ENCODE results near the gene KLHDC4. TPM values are rescaled to one million over a fixed set of nuclear protein-coding genes. Genes with fewer than 3 reads are reported as not detected.

The KLHDC4 gene
- total RNA-seq, 1 experiment from 2014 or later = 50.7 TPM

DNA sequence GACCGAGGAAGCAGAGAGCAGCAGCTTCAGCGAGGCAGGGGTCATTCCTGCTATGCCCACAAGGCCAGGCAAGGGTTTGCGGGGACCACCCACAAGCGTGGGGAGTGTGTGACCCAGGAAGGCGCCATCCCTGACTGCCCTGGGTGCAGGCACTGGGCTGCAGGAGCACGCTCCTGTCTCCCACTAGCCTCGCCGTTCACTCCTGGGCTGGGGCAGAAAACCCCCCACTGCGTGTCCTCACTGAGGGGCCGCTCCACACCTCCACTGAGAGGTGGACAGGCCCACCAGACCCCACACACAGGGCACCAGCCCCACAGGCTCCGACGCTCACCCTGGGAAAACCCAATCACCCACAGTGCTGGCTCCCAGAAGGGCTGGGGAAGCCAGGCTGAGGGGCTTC is 56.1 kb downstream of the KLHDC4 start:
- POLR2A ChIA-PET = no interaction called here
- DNase-seq (ENCODE audit: low read depth, low spot score) = no peak
- Histone ChIP-seq H3K27me3 (ENCODE audit: control insufficient read depth, insufficient read depth, low read length) (no peaks in the 10 kb centered on the region), H3K9me3 (ENCODE audit: control insufficient read depth, insufficient read depth, low read depth, low read length) (no peaks in the 10 kb centered on the region), H3K4me3 (ENCODE audit: low read depth in 2 of 2, low read length in 2 of 2) (no peak overlapping the region), H3K27ac (ENCODE audit: low read length) (no peak overlapping the region), H3K4me1 (ENCODE audit: control insufficient read depth, insufficient read depth, low read length) (no peaks in the 10 kb centered on the region), H3K36me3 (ENCODE audit: control insufficient read depth, insufficient read depth, low read length) (no peaks in the 10 kb centered on the region)
- TF ChIP-seq, protein P1, sequence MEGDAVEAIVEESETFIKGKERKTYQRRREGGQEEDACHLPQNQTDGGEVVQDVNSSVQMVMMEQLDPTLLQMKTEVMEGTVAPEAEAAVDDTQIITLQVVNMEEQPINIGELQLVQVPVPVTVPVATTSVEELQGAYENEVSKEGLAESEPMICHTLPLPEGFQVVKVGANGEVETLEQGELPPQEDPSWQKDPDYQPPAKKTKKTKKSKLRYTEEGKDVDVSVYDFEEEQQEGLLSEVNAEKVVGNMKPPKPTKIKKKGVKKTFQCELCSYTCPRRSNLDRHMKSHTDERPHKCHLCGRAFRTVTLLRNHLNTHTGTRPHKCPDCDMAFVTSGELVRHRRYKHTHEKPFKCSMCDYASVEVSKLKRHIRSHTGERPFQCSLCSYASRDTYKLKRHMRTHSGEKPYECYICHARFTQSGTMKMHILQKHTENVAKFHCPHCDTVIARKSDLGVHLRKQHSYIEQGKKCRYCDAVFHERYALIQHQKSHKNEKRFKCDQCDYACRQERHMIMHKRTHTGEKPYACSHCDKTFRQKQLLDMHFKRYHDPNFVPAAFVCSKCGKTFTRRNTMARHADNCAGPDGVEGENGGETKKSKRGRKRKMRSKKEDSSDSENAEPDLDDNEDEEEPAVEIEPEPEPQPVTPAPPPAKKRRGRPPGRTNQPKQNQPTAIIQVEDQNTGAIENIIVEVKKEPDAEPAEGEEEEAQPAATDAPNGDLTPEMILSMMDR (IDR thresholded peaks at IDR 0.05) = no peak
- TF ChIP-seq, protein P2, sequence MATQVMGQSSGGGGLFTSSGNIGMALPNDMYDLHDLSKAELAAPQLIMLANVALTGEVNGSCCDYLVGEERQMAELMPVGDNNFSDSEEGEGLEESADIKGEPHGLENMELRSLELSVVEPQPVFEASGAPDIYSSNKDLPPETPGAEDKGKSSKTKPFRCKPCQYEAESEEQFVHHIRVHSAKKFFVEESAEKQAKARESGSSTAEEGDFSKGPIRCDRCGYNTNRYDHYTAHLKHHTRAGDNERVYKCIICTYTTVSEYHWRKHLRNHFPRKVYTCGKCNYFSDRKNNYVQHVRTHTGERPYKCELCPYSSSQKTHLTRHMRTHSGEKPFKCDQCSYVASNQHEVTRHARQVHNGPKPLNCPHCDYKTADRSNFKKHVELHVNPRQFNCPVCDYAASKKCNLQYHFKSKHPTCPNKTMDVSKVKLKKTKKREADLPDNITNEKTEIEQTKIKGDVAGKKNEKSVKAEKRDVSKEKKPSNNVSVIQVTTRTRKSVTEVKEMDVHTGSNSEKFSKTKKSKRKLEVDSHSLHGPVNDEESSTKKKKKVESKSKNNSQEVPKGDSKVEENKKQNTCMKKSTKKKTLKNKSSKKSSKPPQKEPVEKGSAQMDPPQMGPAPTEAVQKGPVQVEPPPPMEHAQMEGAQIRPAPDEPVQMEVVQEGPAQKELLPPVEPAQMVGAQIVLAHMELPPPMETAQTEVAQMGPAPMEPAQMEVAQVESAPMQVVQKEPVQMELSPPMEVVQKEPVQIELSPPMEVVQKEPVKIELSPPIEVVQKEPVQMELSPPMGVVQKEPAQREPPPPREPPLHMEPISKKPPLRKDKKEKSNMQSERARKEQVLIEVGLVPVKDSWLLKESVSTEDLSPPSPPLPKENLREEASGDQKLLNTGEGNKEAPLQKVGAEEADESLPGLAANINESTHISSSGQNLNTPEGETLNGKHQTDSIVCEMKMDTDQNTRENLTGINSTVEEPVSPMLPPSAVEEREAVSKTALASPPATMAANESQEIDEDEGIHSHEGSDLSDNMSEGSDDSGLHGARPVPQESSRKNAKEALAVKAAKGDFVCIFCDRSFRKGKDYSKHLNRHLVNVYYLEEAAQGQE (IDR thresholded peaks at IDR 0.05; ENCODE audit: insufficient read depth in 1 of 2, low read depth in 2 of 2, low read length in 1 of 2) = no peak
- no peak for TF ChIP-seq TCF7L2 (IDR thresholded peaks at IDR 0.05; ENCODE audit: low read depth, low read length)
- no peak for TF ChIP-seq SIN3A (IDR thresholded peaks at IDR 0.05; ENCODE audit: borderline replicate concordance, insufficient read depth, low read depth, low read length)
- TF ChIP-seq POLR2AphosphoS5 (IDR thresholded peaks at IDR 0.05; ENCODE audit: low read depth, low read length) = no peak
- BruUV-seq (replicated peaks) = no TSS peak
- intact Hi-C loops (cut with micrococcal nuclease; ENCODE audit: unreplicated experiment) (no loop called here), in situ Hi-C loops (cut with HindIII; ENCODE audit: low pct_unique_long_range_greater_than_20kb, low sequenced_read_pairs) (no loop called here)
- no peak for ATAC-seq
- CTCF ChIA-PET = no interaction called here

DNA sequence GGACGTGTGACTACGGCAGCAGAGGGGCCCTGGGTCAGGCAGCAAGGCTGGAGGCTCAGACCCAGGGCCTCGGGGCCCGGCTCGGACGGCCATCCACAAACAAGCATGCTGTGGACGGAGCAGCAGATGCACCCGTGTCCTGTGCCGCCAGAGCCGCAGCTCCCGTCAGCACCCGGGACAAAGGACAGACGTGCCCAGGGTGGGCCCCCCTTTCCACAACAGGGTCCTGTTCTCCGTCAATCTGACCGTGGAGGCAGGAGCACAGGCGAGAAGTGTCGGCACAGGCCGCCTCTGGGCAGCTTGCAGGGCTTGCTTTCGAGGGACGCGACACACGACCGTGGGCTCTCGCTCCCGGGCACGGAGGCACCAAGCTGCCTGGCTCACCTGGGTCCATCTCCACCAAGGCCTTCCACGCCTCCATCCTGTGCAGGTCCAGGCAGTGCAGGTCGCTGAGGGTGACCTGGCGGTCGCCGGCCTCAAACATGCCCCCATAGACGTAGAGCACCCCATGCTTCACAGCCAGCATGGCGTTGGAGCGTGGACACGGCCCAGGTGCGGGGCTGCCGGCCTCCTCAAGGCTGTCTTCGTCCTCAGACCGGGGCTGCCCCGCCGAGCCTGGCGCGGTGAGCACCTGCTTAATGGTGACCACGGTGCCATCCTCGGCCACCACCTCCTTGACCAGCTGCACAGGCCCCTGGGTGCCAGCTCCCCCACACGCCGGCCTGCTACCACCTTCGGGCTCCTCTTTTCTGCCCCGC is 56.7 kb downstream of the KLHDC4 start:
- Histone ChIP-seq H3K27me3 (ENCODE audit: control insufficient read depth, insufficient read depth, low read length) (no peaks in the 10 kb centered on the region), H3K27ac (ENCODE audit: low read length) (no peak overlapping the region), H3K36me3 (ENCODE audit: control insufficient read depth, insufficient read depth, low read length) (no peaks in the 10 kb centered on the region), H3K9me3 (ENCODE audit: control insufficient read depth, insufficient read depth, low read depth, low read length) (no peaks in the 10 kb centered on the region), H3K4me1 (ENCODE audit: control insufficient read depth, insufficient read depth, low read length) (no peaks in the 10 kb centered on the region), H3K4me3 (ENCODE audit: low read depth in 2 of 2, low read length in 2 of 2) (no peak overlapping the region)
- BruUV-seq (replicated peaks) = no TSS peak
- CTCF ChIA-PET = interaction anchor here (0.6 kb wide), 1 partner anchor 26 kb away, joined by 5 read pairs; no protein-coding TSS in a partner anchor
- POLR2A ChIA-PET = no interaction called here
- ATAC-seq (no peak; the same call in 1 of the 2 replicates), DNase-seq (ENCODE audit: low read depth, low spot score) (no peak)
- in situ Hi-C loops (cut with HindIII; ENCODE audit: low pct_unique_long_range_greater_than_20kb, low sequenced_read_pairs) (no loop called here), intact Hi-C loops (cut with micrococcal nuclease; ENCODE audit: unreplicated experiment) (no loop called here)
- TF ChIP-seq POLR2AphosphoS5 (IDR thresholded peaks at IDR 0.05; ENCODE audit: low read depth, low read length) (no peak), TCF7L2 (IDR thresholded peaks at IDR 0.05; ENCODE audit: low read depth, low read length) (no peak), SIN3A (IDR thresholded peaks at IDR 0.05; ENCODE audit: borderline replicate concordance, insufficient read depth, low read depth, low read length) (no peak)
- TF ChIP-seq, protein P2 (IDR thresholded peaks at IDR 0.05; ENCODE audit: insufficient read depth in 1 of 2, low read depth in 2 of 2, low read length in 1 of 2) = no peak
- TF ChIP-seq, protein P1 (IDR thresholded peaks at IDR 0.05) = no peak
